ENCODE results near the gene TDRD9. TPM values are rescaled to one million over a fixed set of nuclear protein-coding genes. Genes with fewer than 3 reads are reported as not detected.
"Not testable (repeated sequence)": the region's sequence is repeated elsewhere in the genome, so short reads cannot be mapped to it uniquely, and the experiment has no call there.

Gene TDRD9
- total RNA-seq, 1 donor from 2014 or later: 0.53 TPM

DNA sequence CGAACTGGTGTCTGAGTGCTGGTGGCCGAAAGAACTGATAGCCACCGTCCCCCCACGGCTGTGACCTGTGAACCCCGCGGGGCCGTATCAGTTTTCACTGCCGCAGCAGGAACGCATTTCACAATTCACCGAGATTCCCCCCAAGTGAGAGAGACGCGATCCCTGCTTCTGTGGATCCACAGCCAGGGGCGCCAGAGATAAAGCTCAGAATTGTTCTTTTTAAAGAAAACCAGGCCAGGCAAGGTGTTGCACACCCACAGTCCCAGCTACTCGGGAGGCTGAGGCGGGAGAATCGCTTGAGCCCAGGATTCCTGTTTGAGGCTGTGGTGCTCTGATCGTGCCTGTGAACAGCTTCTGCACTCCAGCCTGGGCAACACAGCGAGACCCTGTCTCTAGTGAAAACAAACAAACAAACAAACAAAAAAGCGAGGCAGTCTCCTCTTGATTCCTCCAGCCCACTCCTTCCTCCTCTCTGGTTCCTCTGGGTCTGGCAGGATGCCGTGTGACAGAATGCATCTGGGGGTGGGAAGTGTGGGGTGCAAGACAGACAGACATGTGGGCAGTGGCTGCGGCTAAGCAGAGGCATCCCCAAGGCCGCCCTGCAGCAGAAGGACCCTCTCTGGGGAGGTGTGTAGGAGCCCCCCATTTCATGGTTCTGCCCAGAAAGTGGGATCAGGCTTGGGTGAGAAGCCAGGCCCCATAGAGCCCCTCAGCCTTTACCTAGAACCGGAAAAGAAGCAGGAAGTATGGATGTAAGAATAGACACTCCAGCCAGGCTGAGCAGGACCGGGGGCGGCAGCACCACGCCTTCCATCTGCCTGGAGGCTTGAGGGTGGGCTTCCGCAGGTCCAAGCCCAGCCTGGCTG, 41.7 kb upstream of the TDRD9 start:
- no peak for FAIRE-seq
- no peaks in the 10 kb centered on the region for H3K36me3 ChIP-seq (ENCODE audit: control insufficient read depth, insufficient read depth, low read length)
- TF ChIP-seq, protein P1, sequence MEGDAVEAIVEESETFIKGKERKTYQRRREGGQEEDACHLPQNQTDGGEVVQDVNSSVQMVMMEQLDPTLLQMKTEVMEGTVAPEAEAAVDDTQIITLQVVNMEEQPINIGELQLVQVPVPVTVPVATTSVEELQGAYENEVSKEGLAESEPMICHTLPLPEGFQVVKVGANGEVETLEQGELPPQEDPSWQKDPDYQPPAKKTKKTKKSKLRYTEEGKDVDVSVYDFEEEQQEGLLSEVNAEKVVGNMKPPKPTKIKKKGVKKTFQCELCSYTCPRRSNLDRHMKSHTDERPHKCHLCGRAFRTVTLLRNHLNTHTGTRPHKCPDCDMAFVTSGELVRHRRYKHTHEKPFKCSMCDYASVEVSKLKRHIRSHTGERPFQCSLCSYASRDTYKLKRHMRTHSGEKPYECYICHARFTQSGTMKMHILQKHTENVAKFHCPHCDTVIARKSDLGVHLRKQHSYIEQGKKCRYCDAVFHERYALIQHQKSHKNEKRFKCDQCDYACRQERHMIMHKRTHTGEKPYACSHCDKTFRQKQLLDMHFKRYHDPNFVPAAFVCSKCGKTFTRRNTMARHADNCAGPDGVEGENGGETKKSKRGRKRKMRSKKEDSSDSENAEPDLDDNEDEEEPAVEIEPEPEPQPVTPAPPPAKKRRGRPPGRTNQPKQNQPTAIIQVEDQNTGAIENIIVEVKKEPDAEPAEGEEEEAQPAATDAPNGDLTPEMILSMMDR (IDR thresholded peaks at IDR 0.05; ENCODE audit: insufficient read depth, low read length, severe bottlenecking): peak; percentile 22
- peaks cover 3% of the 10 kb centered on the region for H3K27me3 ChIP-seq (ENCODE audit: control insufficient read depth, insufficient read depth, low read length)
- DNase-seq (ENCODE audit: low read depth): no peak
- no peak overlapping the region for H3K4me3 ChIP-seq (ENCODE audit: low read depth, low read length)

DNA sequence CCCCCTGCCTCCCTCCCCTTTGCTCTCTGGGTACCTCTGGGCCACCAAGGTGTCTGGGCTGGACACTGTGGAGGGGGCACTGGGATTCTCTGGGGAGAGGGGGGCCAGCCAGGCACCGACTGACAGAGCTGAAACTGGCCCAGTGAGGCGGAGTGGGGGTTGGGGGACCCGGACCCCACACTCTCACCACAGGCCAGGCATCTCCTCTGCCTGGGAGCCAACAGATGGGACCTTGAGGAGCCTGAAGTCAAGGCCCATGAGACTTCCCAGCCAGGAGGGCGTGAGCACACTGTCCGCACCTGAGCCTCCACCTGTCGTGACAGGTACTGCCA, 41.1 kb upstream of the TDRD9 start:
- Histone ChIP-seq H3K27me3 (ENCODE audit: control insufficient read depth, insufficient read depth, low read length) (peaks cover 3% of the 10 kb centered on the region), H3K4me3 (ENCODE audit: low read depth, low read length) (no peak overlapping the region), H3K36me3 (ENCODE audit: control insufficient read depth, insufficient read depth, low read length) (no peaks in the 10 kb centered on the region)
- FAIRE-seq (no peak), DNase-seq (ENCODE audit: low read depth) (no peak)
- TF ChIP-seq, protein P1 (IDR thresholded peaks at IDR 0.05; ENCODE audit: insufficient read depth, low read length, severe bottlenecking): no peak

- TF ChIP-seq, protein P1 (IDR thresholded peaks at IDR 0.05; ENCODE audit: insufficient read depth, low read length, severe bottlenecking): no peak
- Histone ChIP-seq H3K27me3 (ENCODE audit: control insufficient read depth, insufficient read depth, low read length) (peaks cover 3% of the 10 kb centered on the region), H3K4me3 (ENCODE audit: low read depth, low read length) (no peak overlapping the region), H3K36me3 (ENCODE audit: control insufficient read depth, insufficient read depth, low read length) (no peaks in the 10 kb centered on the region)
- DNase-seq (ENCODE audit: low read depth) (no peak), FAIRE-seq (no peak)
Observed at GRCh38 chr14:103887557-103888115, 40.6 kb upstream of the TDRD9 start.

DNA sequence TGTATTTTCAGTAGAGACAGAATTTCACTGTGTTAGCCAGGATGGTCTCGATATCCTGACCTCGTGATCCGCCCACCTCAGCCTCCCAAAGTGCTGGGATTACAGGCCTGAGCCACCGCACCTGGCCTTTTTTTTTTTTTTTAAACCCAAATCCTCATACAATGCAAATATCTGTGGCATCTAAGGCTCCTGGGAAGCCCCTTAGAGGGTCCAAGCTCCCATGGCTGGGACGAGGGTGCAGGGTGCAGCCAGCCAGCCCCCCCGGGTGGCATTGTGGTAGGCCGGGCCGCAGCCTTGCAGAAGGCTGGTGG, 39.3 kb upstream of the TDRD9 start:
- H3K27me3 ChIP-seq (ENCODE audit: control insufficient read depth, insufficient read depth, low read length); H3K36me3 ChIP-seq (ENCODE audit: control insufficient read depth, insufficient read depth, low read length); H3K4me3 ChIP-seq (ENCODE audit: low read depth, low read length); DNase-seq (ENCODE audit: low read depth); FAIRE-seq: not testable (repeated sequence)

- H3K27me3 ChIP-seq (ENCODE audit: control insufficient read depth, insufficient read depth, low read length): peaks cover 3% of the 10 kb centered on the region
- no peaks in the 10 kb centered on the region for H3K36me3 ChIP-seq (ENCODE audit: control insufficient read depth, insufficient read depth, low read length)
- FAIRE-seq: no peak
- no peak overlapping the region for H3K4me3 ChIP-seq (ENCODE audit: low read depth, low read length)
- TF ChIP-seq, protein P1 (IDR thresholded peaks at IDR 0.05; ENCODE audit: insufficient read depth, low read length, severe bottlenecking): no peak
- peak; percentile 93 for DNase-seq (ENCODE audit: low read depth)
Observed at GRCh38 chr14:103889313-103890051, 38.8 kb upstream of the TDRD9 start.

GRCh38 chr14:103890052-103890371, 38.2 kb upstream of the TDRD9 start:
- no peaks in the 10 kb centered on the region for H3K36me3 ChIP-seq (ENCODE audit: control insufficient read depth, insufficient read depth, low read length)
- no peak overlapping the region for H3K4me3 ChIP-seq (ENCODE audit: low read depth, low read length)
- no peak for DNase-seq (ENCODE audit: low read depth)
- H3K27me3 ChIP-seq (ENCODE audit: control insufficient read depth, insufficient read depth, low read length): peaks cover 3% of the 10 kb centered on the region
- no peak for FAIRE-seq
- TF ChIP-seq, protein P1 (IDR thresholded peaks at IDR 0.05; ENCODE audit: insufficient read depth, low read length, severe bottlenecking): no peak
